Measurements from ENCODE around the gene GRM1.

Gene GRM1

GRCh38 chr6:146341493-146342230 is 312.8 kb downstream of the GRM1 start:
- no peak for DNase-seq

GRCh38 chr6:146345598-146345997 is 316.7 kb downstream of the GRM1 start:
- no peak for DNase-seq

- no peak for DNase-seq
Measured at GRCh38 chr6:146347090-146347489, 318.2 kb downstream of the GRM1 start.

- no peak for DNase-seq
Measured at GRCh38 chr6:146347690-146348089, 318.8 kb downstream of the GRM1 start.

- DNase-seq: no peak
Measured at GRCh38 chr6:146351018-146351417, 322.2 kb downstream of the GRM1 start.

- DNase-seq: no peak
Measured at GRCh38 chr6:146352163-146352562, 323.3 kb downstream of the GRM1 start.

GRCh38 chr6:146354451-146354850 is 325.6 kb downstream of the GRM1 start:
- no peak for DNase-seq

- DNase-seq: no peak
Measured at GRCh38 chr6:146355521-146356100, 326.7 kb downstream of the GRM1 start.

GRCh38 chr6:146357578-146358430 is 328.9 kb downstream of the GRM1 start:
- DNase-seq: no peak

- DNase-seq: no peak
Measured at GRCh38 chr6:146358431-146359046, 329.7 kb downstream of the GRM1 start.

GRCh38 chr6:146359131-146359530 is 330.3 kb downstream of the GRM1 start:
- no peak for DNase-seq

GRCh38 chr6:146361128-146361924 is 332.5 kb downstream of the GRM1 start:
- no peak for DNase-seq

- DNase-seq: no peak
Measured at GRCh38 chr6:146363838-146364607, 335.2 kb downstream of the GRM1 start.

GRCh38 chr6:146364816-146365594 is 336.1 kb downstream of the GRM1 start:
- DNase-seq: no peak

GRCh38 chr6:146367061-146367460 is 338.2 kb downstream of the GRM1 start:
- DNase-seq: no peak

GRCh38 chr6:146369866-146370265 is 341.0 kb downstream of the GRM1 start:
- DNase-seq: no peak

- DNase-seq: no peak
Measured at GRCh38 chr6:146381486-146381885, 352.6 kb downstream of the GRM1 start.

- DNase-seq: no peak
Measured at GRCh38 chr6:146388736-146389364, 360.0 kb downstream of the GRM1 start.

GRCh38 chr6:146389740-146390139 is 360.9 kb downstream of the GRM1 start:
- no peak for DNase-seq

- no peak for DNase-seq
Measured at GRCh38 chr6:146397638-146398037, 368.8 kb downstream of the GRM1 start.

Measured in midbrain (tissue), 1 donor.